PFSK-1 (cell line): ENCODE results near the gene HS2ST1.

ENCODE experiments used
- FOXP2 ChIP-seq: optimal IDR thresholded peaks from 2 replicates; pipeline ENCODE3; 2011; ENCODE audit warnings: borderline replicate concordance, control low read depth, inconsistent platforms; ENCODE audit not compliant: insufficient read depth; ENCODE audit errors: extremely low read length, extremely low read depth
- SIN3A ChIP-seq: IDR thresholded peaks from 2 replicates; pipeline ENCODE4 v1.6.1; 2012; ENCODE audit warnings: mild to moderate bottlenecking, low read length, moderate library complexity, borderline replicate concordance; ENCODE audit not compliant: insufficient read depth
- TAF1 ChIP-seq: IDR thresholded peaks from 2 replicates; pipeline ENCODE4 v1.6.1; 2012; ENCODE audit warnings: low read length, control low read depth, borderline replicate concordance; ENCODE audit not compliant: insufficient read depth

DNA sequence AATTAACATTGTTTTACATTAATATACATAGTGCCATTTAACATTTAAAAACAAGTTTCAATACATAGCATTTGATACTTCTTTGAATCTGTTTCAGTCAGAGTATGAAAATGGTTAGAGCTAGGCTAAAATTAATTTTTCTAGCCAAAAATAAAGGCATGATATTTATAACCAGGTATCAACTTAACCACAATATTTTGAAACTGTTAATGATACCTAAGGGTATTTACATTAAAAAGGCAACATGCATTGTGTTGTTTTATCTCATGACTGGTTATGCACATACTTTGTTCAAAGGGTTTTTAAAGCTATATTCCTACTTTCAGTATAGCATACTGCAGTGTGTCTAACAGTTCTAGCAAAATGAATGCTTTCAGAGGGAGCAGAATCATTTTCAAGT, 130.0 kb downstream of the HS2ST1 start:
- no peak for TF ChIP-seq SIN3A
- TF ChIP-seq TAF1 = no peak
- TF ChIP-seq FOXP2 = no peak
